SK-N-SH (cell line): ENCODE measurements around the gene MTF1. TPM values are rescaled to one million over a fixed set of nuclear protein-coding genes. Genes with fewer than 3 reads are reported as not detected.

Experiments
- CTCF ChIA-PET: fragments of 300-600, 350-600 bp; formaldehyde crosslinking; extraction: SDS; loops from one replicate; lab custom pipeline; 2021; lab: Yijun Ruan, JAX
- POLR2A ChIA-PET: fragments of 350-600 bp; sonication (Branson Sonifier 250); formaldehyde crosslinking; extraction: SDS; loops from one replicate; lab custom pipeline; 2020; ENCODE audit warnings: antibody characterized with exemption, inconsistent platforms; lab: Yijun Ruan, JAX
- DNase-seq: peaks from one replicate; pipeline ENCODE4 v3.0.0; 2012
- H2AFZ ChIP-seq: fragments of 200-600 bp; sonication (generic); 2 replicates; pipeline ENCODE4 v1.8.1; 2016; ENCODE audit warnings: antibody characterized with exemption, mild to moderate bottlenecking, low read depth
- H3F3A ChIP-seq: fragments of 200-600 bp; sonication (generic); replicated peaks from 2 replicates; pipeline ENCODE3; 2016; ENCODE audit warnings: antibody characterized with exemption, mild to moderate bottlenecking; ENCODE audit not compliant: insufficient read depth
- H3K27ac ChIP-seq, 2 experiments: fragments of 200-500 bp in 1 of 2; fragments of 200-600 bp in 1 of 2; sonication (Bioruptor generic) in 1 of 2; sonication (generic), shearing (Covaris generic) in 1 of 2; 2 replicates each; pipeline versions ENCODE4 v1.5.1 to v1.6.1; 2014 to 2016; ENCODE audit warnings: low read depth in 2 of 2, inconsistent platforms in 1 of 2, low read length in 1 of 2, mild to moderate bottlenecking in 1 of 2, mixed read lengths in 1 of 2
- H3K27me3 ChIP-seq: fragments of 200-600 bp; sonication (generic), shearing (Covaris generic); 2 replicates; pipeline ENCODE4 v1.6.1; 2016; ENCODE audit warnings: mixed run types; ENCODE audit not compliant: insufficient read depth
- H3K36me3 ChIP-seq, 2 experiments: fragments of 200-500 bp in 1 of 2; fragments of 200-600 bp in 1 of 2; sonication (Bioruptor generic) in 1 of 2; sonication (generic) in 1 of 2; replicated peaks in 1 of 2; 2 replicates each; pipeline versions ENCODE3 to v1.5.1; 2014 to 2016; ENCODE audit warnings: low read length in 1 of 2, mild to moderate bottlenecking in 1 of 2; ENCODE audit not compliant: insufficient read depth in 2 of 2, control insufficient read depth in 1 of 2
- H3K4me1 ChIP-seq, 2 experiments: fragments of 200-500 bp in 1 of 2; fragments of 200-600 bp in 1 of 2; sonication (Bioruptor generic) in 1 of 2; sonication (generic), shearing (Covaris generic) in 1 of 2; 2 replicates each; pipeline versions ENCODE4 v1.5.1 to v1.6.1; 2014 to 2016; ENCODE audit warnings: low read depth in 1 of 2, low read length in 1 of 2, mixed run types in 1 of 2; ENCODE audit not compliant: insufficient read depth in 2 of 2, control insufficient read depth in 1 of 2
- H3K4me2 ChIP-seq: fragments of 200-600 bp; sonication (generic), shearing (Covaris generic); 2 replicates; pipeline ENCODE4 v1.6.1; 2017; ENCODE audit warnings: mixed run types
- H3K4me3 ChIP-seq, 2 experiments: fragments of 200-500 bp in 1 of 2; fragments of 200-600 bp in 1 of 2; sonication (Bioruptor generic) in 1 of 2; sonication (generic), shearing (Covaris generic) in 1 of 2; 2 replicates each; pipeline versions ENCODE4 v1.5.1 to v1.8.1; 2014 to 2016; ENCODE audit warnings: low read depth in 2 of 2, inconsistent platforms in 1 of 2, low read length in 1 of 2, mild to moderate bottlenecking in 1 of 2, mixed read lengths in 1 of 2, moderate library complexity in 1 of 2
- H3K79me2 ChIP-seq: fragments of 200-600 bp; sonication (generic); 2 replicates; pipeline ENCODE4 v1.8.1; 2017; ENCODE audit warnings: mild to moderate bottlenecking; ENCODE audit not compliant: insufficient read depth
- H3K9ac ChIP-seq: fragments of 200-600 bp; sonication (generic); 2 replicates; pipeline ENCODE4 v1.6.1; 2017; ENCODE audit warnings: mixed run types
- H3K9me2 ChIP-seq: fragments of 200-600 bp; sonication (generic); 2 replicates; pipeline ENCODE4 v1.6.1; 2017; ENCODE audit warnings: mixed run types
- H3K9me3 ChIP-seq: fragments of 200-600 bp; sonication (generic); 2 replicates; pipeline ENCODE4 v1.6.1; 2017; ENCODE audit warnings: mixed run types, mild to moderate bottlenecking, moderate library complexity
- H4K20me1 ChIP-seq: fragments of 200-600 bp; sonication (generic); 2 replicates; pipeline ENCODE4 v1.6.1; 2017; ENCODE audit warnings: mild to moderate bottlenecking, mixed run types; ENCODE audit not compliant: insufficient read depth
- CHD2 ChIP-seq: fragments of 150-350 bp; IDR thresholded peaks from 2 replicates; pipeline ENCODE4 v1.6.1; 2018; ENCODE audit warnings: low read length; ENCODE audit not compliant: partially characterized antibody
- CTCF ChIP-seq: fragments of 200-600 bp; sonication (generic); IDR thresholded peaks from 2 replicates; pipeline ENCODE4 v1.6.1; 2017; ENCODE audit warnings: antibody characterized with exemption, mild to moderate bottlenecking, moderate library complexity
- ELF1 ChIP-seq: IDR thresholded peaks from 2 replicates; pipeline ENCODE4 v1.4.0; 2012
- GABPA ChIP-seq: IDR thresholded peaks from 2 replicates; pipeline ENCODE4 v1.4.0; 2012; ENCODE audit warnings: low read depth, mild to moderate bottlenecking
- GATA2 ChIP-seq: sonication (generic); formaldehyde crosslinking; IDR thresholded peaks from 2 replicates; pipeline ENCODE4 v1.5.0; 2020; ENCODE audit warnings: mild to moderate bottlenecking, missing genetic modification reagents
- JUND ChIP-seq: IDR thresholded peaks from 2 replicates; pipeline ENCODE4 v1.4.0; 2012
- MAX ChIP-seq: IDR thresholded peaks from 2 replicates; pipeline ENCODE4 v1.4.0; 2012; ENCODE audit warnings: low read depth
- MEF2A ChIP-seq: IDR thresholded peaks from 2 replicates; pipeline ENCODE4 v1.4.0; 2012; ENCODE audit warnings: low read depth, borderline replicate concordance
- NFIC ChIP-seq: IDR thresholded peaks from 2 replicates; pipeline ENCODE4 v1.4.0; 2012; ENCODE audit warnings: borderline replicate concordance
- NRF1 ChIP-seq: IDR thresholded peaks from 2 replicates; pipeline ENCODE4 v1.6.1; 2012; ENCODE audit warnings: low read depth, mild to moderate bottlenecking, low read length
- PBX3 ChIP-seq: IDR thresholded peaks from 2 replicates; pipeline ENCODE4; 2012
- POLR2AphosphoS5 ChIP-seq: IDR thresholded peaks from 2 replicates; pipeline ENCODE4 v1.6.1; 2012; ENCODE audit warnings: low read depth, low read length
- RFX5 ChIP-seq: IDR thresholded peaks from 2 replicates; pipeline ENCODE4 v1.6.1; 2012; ENCODE audit warnings: mild to moderate bottlenecking, improper control_type of control experiment, low read length
- TAF1 ChIP-seq: IDR thresholded peaks from 2 replicates; pipeline ENCODE4 v1.6.1; 2012; ENCODE audit warnings: low read depth, mild to moderate bottlenecking, low read length, moderate library complexity, borderline replicate concordance
- TCF12 ChIP-seq: IDR thresholded peaks from 2 replicates; pipeline ENCODE4 v1.4.0; 2012
- USF1 ChIP-seq: IDR thresholded peaks from 2 replicates; pipeline ENCODE4 v1.4.0; 2012; ENCODE audit warnings: low read depth, borderline replicate concordance
- ZBTB33 ChIP-seq: IDR thresholded peaks from 2 replicates; pipeline ENCODE4 v1.4.0; 2012; ENCODE audit warnings: low read depth, borderline replicate concordance
- WGBS: methylation state at CpG from one replicate; pipeline ENCODE4 v1.1.6; 2017; ENCODE audit warnings: low lambda C conversion rate; 5-methylcytosine and 5-hydroxymethylcytosine counted together
- polyA plus RNA-seq, 3 experiments: library from polyadenylated mRNA; depleted of rRNA; stranded (reverse); fragments of >200 nt; gene quantifications; 2 replicates each; pipeline ENCODE4 v1.2.3, GENCODE V29; 2012

MTF1 gene
- polyA plus RNA-seq, 1 of the 3 experiments (the other 2 are of a cell fraction), result 5.0 TPM

- no peak overlapping the region for H2AFZ ChIP-seq
- H3K4me3 ChIP-seq, result no peak overlapping the region
- peaks cover 3% of the 10 kb centered on the region; the same call in 1 of the 2 replicates for H3K9me3 ChIP-seq
- no peaks in the 10 kb centered on the region for H3K4me1 ChIP-seq
- no peaks in the 10 kb centered on the region for H3F3A ChIP-seq
- no peak for DNase-seq
- TF ChIP-seq CTCF, result no peak
- no peak for TF ChIP-seq ELF1
- no peak for TF ChIP-seq MEF2A
- TF ChIP-seq PBX3, result no peak
- no peak for TF ChIP-seq GATA2 (CRISPR knock-in tag)
- no peak for TF ChIP-seq TCF12
- TF ChIP-seq NRF1, result no peak
- TF ChIP-seq JUND, result no peak
- no peak for TF ChIP-seq CHD2
- TF ChIP-seq NFIC, result no peak
- no peak for TF ChIP-seq POLR2AphosphoS5
- TF ChIP-seq USF1, result no peak
- TF ChIP-seq GABPA, result no peak
- TF ChIP-seq ZBTB33, result no peak
- TF ChIP-seq RFX5, result no peak
- no peak for TF ChIP-seq MAX
- TF ChIP-seq TAF1, result no peak
- no peak overlapping the region for H3K4me2 ChIP-seq
- peaks cover 0 to 21% of the 10 kb centered on the region in 2 experiments for H3K36me3 ChIP-seq
- H3K79me2 ChIP-seq, result peaks cover 3% of the 10 kb centered on the region; the same call in 1 of the 2 replicates
- no peak overlapping the region for H3K27ac ChIP-seq
- no peaks in the 10 kb centered on the region for H3K27me3 ChIP-seq
- no peaks in the 10 kb centered on the region for H3K9me2 ChIP-seq
- ChIA-PET CTCF (interaction anchor here (1.0 kb wide), 1 partner anchor 18 kb away, joined by 4 read pairs; no protein-coding TSS in a partner anchor), POLR2A (no interaction called here)
- no peaks in the 10 kb centered on the region for H4K20me1 ChIP-seq
- 97% methylated on average over 5 of the region's 5 CpGs for WGBS
- no peak overlapping the region for H3K9ac ChIP-seq
Measured at GRCh38 chr1:37902983-37903382, 43.6 kb upstream of the MTF1 start.
